HG03521 (cell line): ENCODE data around the gene SUSD5.

Experiments used
- ATAC-seq: cut with Tn5 transposase; IDR thresholded peaks from one replicate; pipeline ENCODE4 v1.9.1; 2021; ENCODE audit warnings: mild to moderate bottlenecking, moderate library complexity; ENCODE audit not compliant: unreplicated experiment

Gene SUSD5

DNA sequence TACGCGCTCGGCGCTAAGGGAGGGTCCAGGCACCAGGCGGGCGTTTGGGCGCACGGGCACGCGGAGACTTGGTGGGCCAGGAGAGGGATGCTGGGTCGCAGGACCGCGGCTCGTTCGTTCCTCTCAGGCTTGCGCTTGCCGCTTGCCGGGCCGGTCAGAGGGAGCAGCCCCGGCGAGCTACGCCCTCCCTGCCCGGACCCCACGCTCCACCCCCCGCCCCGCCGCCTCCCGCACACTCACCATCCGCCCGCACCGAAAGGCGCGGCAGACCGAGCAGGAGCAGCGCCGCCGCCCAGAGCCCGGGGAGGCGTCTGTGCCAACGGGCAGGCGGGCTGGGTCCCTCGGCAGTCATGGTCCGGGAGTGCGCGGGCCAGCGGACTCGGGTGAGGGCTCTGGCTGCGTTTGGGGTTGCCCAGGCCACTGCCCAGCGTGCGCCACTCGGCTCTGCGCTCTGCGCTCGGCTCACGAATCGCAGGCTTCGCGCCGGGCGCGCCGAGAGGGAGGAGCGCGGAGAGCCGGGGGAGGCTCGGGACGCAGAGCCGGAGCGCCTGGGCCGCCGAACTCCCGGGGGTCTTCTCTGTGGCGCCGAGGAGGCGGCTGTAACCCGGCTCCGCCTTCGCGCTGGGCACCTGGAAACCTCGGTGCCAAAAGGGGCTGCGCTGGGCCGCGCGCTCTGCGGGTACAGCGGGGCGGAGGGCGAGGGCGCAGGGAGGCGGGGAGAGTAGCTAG, at the start of gene SUSD5:
Gene SUSD5, minus strand, starts transcription at position 365 of the 729 bp plus-strand sequence. Its CDS starts 13 bp downstream, at position 352.
- no peak for ATAC-seq

DNA sequence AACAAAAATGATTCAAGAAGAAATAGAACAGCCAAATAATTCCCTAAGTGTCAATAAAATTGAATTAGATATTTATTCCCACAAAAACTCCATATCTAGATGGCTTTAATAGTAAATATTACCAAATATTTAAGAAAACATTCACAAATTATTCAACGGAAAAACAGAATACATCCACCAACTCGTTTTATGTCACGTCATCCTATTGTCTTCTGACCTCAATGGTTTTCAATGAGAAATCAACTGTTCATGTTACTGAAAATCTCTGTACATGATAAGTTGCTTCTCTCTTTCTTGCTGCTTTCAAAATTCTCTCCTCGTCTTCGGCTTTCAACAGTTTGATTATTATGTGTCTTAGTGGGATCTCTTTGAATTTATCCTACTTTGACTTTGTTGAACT, 41.5 kb upstream of the SUSD5 start:
- ATAC-seq = no peak

DNA sequence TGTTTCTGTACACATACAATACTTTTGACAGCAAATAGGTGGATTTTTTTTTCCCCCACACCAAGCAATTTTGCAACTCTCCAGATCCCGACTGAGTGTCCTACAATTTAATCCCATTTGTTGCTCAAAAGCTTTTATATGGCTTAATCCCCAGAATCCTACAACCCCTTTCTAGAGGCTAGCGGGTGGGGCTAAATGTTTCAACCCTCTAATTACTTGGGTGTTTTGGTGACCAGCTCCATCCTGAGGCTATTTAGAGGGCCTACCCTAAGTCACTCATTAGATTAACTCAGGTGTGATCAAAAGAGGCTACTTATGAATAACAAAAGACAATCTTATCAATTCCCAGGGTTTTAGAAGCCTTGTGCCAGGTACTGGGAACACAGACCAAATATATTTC, 37.6 kb upstream of the SUSD5 start:
- ATAC-seq = no peak

DNA sequence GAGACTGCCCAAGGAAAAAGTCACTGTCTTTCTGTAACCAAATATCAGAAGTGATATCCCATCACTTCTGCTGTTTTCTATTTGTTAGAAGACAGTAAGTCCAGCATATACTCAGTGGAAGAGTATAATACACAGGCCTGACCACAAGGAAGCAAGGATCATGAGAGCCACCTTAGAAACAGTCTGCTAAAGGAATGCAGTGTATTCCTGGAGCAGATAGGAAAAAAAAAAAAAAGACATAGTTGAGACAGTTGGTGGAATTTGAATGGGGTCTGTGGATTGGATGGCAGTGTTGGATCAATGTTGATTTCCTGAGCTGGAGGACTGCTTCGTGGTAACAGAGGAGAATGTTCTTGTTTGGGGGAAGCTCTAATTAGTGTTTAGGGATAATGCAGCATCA, 32.1 kb upstream of the SUSD5 start:
- no peak for ATAC-seq

DNA sequence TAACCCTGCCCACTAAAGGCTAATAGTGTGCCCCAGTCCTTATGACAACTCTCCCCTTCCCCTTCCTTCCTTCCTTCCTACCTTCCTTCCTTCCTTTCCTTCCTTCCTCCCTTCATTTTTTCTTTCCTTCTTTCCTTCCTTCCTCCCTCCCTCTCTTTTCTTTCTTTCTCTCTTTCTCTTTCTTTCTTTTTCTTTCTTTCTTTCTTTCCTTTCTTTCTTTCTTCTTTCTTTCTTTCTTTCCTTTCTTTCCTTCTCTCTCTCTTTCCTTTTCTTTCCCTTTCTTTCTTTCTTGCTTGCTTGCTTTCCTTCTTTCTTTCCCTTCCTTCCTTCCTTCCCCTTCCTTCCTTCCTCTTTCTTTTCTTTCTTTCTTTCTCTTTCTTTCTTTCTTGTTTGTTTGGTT, 28.2 kb upstream of the SUSD5 start:
- ATAC-seq = no peak

DNA sequence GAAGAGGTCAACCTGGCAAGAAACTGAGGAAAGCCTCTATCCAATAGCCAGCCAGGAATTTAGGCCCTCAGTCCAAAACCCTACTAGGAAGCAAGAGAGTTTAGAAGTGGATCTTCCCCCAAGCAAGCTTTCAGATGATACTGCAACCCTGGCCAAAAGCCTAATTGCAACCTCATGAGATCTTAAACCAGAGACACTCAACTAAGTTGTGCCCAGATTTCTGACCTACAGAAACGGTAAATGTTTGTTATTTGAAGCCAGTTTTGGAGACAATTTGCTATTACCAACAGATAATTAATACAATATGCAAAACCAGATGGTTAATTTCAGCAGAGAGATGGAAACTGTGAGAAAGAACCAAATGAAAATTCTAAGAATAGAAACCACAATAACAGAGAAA, 21.7 kb upstream of the SUSD5 start:
- ATAC-seq = no peak

DNA sequence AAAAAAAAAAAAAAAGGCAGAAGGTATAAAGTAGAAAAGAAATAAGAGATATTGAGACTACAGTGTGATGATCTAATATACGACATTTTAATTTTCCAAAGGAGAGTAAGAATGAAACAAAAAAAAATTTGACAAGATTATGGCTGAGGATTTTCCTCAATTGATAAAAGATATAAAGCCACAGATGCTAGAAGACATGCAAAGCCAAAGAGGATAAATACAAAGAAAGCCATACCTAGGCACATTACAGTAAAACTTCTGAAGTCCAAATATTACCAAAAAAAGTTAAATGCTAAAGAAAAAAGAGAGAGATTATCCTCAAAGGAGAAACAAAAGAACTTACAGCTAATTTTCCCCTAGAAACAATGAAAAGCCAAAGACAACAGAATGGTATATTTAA, 20.3 kb upstream of the SUSD5 start:
- ATAC-seq = no peak

DNA sequence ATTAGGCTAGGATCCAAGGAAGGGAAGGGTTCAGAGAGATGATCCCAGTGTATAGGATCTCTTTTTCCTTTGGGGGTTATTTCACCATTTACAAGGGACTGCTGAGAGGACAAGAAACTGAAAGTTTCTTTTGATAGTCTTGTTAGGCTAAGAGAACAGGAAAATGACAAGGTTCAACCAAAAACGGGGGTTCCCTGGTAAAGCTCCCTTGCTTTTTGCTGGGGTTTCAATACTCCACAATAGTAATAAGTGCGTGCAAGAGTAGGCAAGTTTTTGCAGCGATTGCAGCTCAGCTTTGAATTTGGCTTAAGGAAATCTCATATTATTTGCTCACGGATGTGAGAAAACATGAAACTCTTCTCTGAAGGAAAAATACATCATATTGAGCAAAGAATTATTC, 18.8 kb upstream of the SUSD5 start:
- ATAC-seq = no peak

DNA sequence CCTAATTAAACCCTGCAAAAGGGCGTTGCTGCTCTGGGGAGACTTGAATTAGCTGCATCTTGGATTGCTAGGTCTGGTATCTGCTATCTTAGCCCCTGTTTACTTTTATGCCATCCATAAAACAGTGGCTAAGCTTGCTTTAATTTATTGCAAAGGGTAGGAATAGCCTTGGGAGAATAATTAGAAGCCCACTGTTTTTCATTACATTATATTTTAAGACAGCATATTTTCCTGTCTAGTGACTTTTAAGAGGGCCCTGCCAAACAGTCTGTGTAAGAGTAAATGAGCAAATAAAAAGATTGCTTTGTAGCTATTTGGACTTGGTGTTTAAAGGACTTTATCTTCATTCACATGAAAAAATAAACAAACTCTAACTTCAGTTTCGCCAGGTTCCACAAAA, 17.4 kb upstream of the SUSD5 start:
- ATAC-seq = no peak

DNA sequence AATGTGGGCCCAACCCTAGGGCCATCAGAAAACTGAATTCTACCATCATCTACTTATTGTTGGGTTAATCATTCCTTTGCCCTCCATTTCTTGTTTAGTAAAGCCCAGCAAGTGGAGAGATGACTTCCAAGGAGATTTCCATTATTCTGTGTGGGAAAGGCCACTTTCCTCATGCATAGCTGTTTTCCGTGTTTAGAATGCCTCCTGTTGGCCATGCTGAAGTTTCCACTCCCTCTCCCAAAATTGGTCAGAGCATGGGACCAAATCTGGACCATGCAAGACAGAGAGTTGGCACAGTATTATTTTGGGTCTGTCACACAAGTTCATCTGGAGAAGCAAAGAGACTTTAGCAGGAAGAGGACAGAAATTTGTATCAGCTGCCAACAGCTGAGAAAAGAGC, 15.3 kb upstream of the SUSD5 start:
- ATAC-seq = no peak

DNA sequence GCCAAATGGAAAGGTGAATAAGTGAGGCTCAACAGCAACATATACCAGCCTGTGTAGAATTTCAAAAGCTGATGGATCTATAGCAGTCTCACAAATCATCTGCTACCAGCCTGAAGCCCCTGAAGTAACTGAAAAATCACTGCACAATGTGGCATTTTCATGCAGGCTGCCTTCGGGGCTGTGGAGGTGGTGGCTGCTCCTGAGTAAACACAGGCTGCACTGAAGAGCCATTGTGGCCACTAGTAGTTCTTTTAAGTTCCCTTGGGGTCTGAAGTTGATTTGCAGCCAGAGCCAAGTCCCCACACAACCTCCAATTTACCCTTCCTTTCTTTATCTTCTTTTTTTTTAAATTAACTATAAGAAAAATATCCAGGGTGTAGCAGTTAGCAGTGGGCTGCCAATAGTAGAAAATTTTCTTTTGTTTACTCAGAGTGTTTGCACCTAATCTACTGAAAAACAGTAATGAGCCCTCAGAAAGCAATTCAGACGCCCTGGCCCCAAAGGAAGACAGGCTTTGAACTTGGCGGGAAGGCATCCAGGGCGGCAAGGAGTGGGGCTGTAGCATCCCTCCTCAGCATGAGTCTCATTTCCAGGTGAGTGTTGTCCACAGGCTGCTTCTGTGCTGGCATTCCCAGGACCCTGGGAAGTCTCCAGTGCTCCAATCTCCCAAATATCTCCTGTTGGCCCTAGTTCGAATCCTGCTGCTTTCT, 13.3 kb upstream of the SUSD5 start:
- ATAC-seq = no peak

DNA sequence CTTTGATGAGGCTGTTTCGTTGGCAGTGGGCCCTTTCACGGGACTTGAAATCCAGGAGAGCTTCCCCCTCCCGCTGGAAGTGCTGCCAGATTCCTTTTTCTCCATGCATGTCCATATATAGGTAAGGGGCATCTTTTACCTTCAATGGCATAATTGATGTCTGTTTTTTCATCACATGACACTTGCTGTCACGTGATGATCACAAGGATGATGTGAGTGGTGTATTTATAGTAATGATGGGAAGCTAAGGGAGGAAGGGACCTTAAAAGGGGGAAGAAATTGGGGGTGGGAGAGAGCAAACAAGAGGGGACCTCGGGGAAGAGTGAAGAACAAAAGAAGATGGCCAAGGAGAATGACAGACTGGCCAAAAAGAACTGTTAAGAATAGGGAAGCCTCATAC, 11.3 kb upstream of the SUSD5 start:
- no peak for ATAC-seq

DNA sequence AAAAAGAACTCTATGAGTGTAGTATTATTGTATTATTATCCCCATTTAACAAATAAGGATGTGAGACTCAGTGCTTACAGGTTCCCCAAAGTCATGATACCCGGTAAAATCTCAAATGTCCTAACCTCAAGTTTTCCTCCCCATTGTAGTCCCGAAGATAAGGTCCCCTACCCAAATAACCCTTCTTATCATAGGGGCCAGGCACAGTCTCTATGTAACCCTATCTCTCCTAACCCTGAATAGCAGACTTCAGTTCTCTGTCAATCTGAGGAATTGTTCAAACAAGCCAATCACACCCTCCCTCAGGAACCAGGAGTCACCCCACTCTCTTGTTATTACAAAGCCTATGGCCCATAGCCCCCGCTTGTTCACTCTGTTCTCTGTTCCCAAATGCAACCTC, 10.5 kb upstream of the SUSD5 start:
- ATAC-seq = no peak

DNA sequence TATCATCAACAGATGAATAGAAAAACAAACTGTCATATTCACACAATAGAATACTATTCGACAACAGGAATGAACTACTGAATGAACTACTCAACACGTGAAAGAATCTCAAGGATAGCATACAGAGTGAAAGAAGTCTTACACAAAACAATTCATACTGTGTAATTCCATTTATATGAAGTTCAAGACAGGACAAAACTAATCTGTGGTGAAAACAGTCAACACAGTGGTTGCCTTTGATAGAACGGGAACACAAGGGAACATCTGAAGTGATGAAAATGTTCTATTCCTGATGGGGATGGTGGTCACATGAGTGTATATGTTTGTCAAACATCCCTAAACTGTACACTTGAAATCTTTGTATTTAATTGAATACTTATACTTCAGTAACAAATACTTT, 2.6 kb upstream of the SUSD5 start:
- no peak for ATAC-seq

DNA sequence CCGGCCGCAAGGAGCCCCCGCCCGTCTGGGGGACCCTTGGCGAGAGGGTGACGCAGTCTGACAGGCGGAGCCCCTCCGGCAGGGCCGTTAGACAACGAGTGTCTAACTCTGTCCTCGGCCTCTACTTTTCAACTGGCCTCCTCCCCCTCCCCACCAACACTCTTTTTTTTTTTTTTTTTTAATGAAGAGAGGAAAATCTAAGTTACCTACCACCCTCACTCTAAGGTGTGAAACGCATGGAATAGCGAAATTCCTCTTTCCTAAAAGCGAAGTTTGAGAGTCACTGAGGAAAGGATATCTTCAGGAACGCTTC, 521 bp upstream of the SUSD5 start:
- no peak for ATAC-seq

DNA sequence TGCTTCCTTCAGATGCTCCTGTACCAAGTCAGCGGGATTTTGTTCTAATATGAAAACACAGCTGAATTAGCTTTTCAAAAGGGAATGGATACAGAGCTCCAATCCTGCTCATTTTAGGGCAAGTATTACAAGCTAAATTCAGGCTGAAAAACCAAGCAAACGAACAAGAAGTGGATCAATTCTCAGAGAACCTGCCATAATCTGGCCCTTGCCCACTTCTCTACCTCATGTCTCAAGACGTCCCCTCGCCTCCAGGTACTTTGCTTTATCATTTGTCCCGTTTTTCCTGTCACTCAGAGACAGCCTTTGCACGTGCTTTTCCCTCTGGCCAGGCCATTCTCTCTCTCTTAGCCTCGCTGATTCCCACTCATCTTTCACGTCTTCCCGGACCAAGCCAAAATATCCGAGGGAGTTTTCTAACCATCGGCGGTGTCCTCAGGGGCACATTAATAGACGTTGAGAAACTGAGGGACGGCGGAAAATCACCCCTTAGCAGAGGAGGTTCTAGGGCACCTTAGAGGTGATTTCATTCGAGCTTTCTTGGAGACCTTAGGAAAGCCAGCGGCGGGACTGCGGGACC, 654 bp downstream of the SUSD5 start:
- ATAC-seq = no peak

DNA sequence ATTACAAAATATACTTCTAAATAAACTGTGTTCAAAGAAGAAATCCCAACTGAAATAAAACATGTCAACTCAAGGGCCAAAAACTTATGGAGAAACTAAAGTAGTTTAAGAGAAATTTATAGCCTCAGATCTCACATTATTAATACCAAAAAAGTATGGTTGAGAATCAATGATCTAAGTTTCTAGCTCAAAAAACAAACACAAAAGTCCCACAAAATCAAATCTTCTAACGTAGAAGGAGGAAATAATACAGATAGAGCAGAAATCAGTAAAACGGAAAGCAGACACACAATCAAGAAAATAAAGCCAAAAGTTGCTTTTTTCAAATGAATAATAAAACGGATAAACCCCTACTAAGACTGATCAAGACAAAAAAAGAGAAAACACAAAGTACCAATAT, 2.9 kb downstream of the SUSD5 start:
- ATAC-seq = no peak

DNA sequence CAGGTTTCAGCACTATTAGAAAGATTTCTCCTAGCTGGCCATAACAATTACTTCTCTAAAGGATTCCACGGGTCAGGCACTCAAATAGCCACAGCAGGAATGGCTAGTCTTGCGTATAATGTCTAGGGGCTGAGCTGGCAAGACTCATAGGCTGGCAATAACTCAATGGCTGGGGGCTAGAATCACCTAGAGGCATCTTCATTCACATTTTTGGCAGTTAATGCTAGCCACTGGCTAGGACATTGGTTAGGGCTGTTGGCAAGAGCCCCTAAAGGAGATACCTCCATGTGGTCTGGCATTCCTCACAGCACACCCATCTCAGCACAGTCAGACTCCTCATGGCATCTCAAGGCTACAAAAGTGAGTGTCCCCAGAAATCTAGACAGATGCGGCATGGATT, 6.2 kb downstream of the SUSD5 start:
- ATAC-seq = no peak

DNA sequence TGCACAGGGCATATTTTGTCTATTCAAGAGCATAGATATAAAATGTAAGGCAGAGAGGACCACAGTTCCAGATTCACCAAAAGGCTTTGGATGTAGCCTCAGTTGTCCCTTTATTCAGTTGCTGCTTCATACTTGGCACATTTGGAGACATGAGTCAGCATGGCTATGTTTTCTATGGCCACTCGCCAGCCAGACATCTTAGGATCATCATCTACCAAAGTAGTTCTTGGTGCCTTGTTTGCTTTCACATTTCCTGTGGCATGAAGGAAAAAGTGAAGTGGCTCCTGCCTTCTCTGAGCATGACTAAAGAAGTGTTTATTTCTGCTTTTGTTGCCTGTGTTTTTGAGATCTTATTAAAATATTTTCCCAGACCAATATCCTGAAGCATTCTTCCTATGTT, 7.2 kb downstream of the SUSD5 start:
- no peak for ATAC-seq

DNA sequence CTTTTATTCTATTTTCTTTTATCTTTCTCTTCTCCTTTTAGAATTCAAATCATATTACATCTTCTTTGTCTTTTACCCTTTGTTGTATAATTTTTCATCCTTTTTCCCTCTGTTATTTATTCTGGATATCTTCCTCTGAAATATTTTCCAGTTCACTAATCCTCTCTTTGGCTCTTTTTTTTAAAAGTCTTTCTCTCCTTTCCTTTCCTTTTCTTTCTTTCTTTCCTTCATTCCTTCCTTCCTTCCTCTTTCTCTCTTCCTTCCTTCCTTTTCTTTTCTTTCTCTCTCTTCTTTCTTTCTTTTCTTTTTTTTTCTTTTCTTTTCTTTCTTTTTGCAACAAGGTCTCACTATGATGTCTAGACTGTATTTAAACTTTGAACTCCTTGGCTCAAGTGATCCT, 9.3 kb downstream of the SUSD5 start:
- ATAC-seq = no peak

DNA sequence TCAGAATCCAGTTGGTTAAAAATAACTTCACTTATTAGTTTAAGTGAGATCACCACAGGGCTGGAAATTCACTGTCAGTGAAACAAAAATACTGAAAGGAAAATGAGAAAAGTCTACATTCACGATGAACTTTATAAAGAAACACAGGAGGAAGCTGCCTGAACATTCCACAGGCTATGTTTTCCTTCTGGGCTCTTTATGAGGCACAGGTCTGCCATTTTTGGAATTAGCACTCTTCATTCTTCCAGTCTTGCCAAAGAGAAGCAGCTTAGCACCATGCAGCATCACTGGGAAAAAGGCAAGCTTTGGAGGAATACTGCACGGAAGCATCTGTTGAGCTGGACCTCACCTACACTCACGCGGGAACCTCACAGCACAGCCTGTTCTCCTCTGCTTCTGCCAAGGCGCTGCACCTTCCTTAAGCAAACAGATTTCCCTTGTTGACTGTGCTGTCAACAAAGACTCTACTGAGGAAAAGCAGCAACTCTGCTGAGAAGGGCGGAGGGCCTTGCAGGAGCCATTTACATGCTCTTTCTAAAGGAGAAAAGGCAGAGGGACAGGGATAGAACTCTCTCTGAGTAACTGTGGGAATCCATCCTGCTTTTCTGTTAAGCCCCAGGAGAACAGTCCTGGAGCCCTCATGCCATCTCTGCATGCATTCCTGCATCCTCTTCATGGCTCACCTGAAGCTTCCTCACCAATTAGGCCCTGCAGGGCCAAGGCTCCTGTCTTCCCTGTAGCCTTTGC, 15.7 kb downstream of the SUSD5 start:
- ATAC-seq = no peak

DNA sequence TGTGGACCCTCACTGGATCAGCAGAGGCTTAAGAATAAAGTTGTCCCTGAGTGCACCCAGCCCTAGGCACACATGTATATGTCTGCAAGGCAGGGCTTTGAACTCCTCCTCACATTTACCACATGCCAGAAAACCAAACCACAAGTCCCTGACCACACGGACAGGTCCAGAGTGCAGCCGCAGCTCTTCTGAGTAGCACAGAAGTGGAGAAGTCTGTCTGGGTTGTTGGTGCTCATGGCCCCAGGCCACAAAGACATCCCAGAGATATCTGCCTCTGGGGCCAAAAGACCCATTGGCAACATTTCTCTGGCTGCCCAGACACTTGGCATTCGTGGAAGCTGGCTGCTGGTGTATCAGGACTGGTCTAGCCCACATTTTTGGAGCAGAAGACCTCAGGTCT, 17.4 kb downstream of the SUSD5 start:
- ATAC-seq = no peak
